Transverse colon (tissue), 4 donors: ENCODE data around the gene FRAT2.

Source experiments
- CTCF ChIP-seq, 5 experiments: fragments of 200-600 bp in 3 of 5; fragments of 450-650 bp in 2 of 5; sonication (generic) in 3 of 5; IDR thresholded peaks; 1 replicate in 2 of 5; 2 replicates in 3 of 5; pipeline ENCODE4 v1.5.1; 2016 to 2017; ENCODE audit warnings: antibody characterized with exemption in 5 of 5, inconsistent platforms in 3 of 5, mild to moderate bottlenecking in 2 of 5, moderate library complexity in 1 of 5
- EP300 ChIP-seq: sonication (generic); formaldehyde crosslinking; IDR thresholded peaks from one replicate; pipeline ENCODE4 v1.6.1; 2017; ENCODE audit warnings: antibody characterized with exemption, low read depth
- POLR2A ChIP-seq: fragments of 450-650 bp; IDR thresholded peaks from one replicate; pipeline ENCODE4 v1.6.1; 2016; ENCODE audit warnings: antibody characterized with exemption, mild to moderate bottlenecking, moderate library complexity
- POLR2AphosphoS5 ChIP-seq, 3 donors: sonication (generic); formaldehyde crosslinking; IDR thresholded peaks; one replicate each; pipeline ENCODE4 v1.6.1; 2016; ENCODE audit warnings: antibody characterized with exemption in 3 of 3

- TF ChIP-seq CTCF (IDR thresholded peaks at IDR 0.05) (no peak), EP300 (no peak), POLR2A (no peak), POLR2AphosphoS5 (IDR thresholded peaks at IDR 0.05) (no peak)
Observed at GRCh38 chr10:97347317-97347716, 12.8 kb upstream of the FRAT2 start.
